Measurements from ENCODE around the gene PCSK9.

Gene PCSK9

GRCh38 chr1:55060133-55060999 is 21.0 kb downstream of the PCSK9 start:
- DNase-seq (ENCODE audit: low spot score), result no peak

- no peak for DNase-seq (ENCODE audit: low spot score)
These were observed 21.8 kb downstream of the PCSK9 start for GRCh38 chr1:55061000-55061705.

GRCh38 chr1:55061706-55062321 is 22.5 kb downstream of the PCSK9 start:
- DNase-seq (ENCODE audit: low spot score), result no peak

GRCh38 chr1:55062801-55063576 is 23.6 kb downstream of the PCSK9 start:
- no peak for DNase-seq (ENCODE audit: low spot score)

- DNase-seq (ENCODE audit: low spot score), result no peak
These were observed 24.2 kb downstream of the PCSK9 start for GRCh38 chr1:55063577-55063942.

GRCh38 chr1:55064071-55064581 is 24.8 kb downstream of the PCSK9 start:
- no peak for DNase-seq (ENCODE audit: low spot score)

- DNase-seq (ENCODE audit: low spot score), result no peak
These were observed 25.5 kb downstream of the PCSK9 start for GRCh38 chr1:55064861-55065263.

GRCh38 chr1:55065648-55066047 is 26.3 kb downstream of the PCSK9 start:
- DNase-seq (ENCODE audit: low spot score), result no peak

GRCh38 chr1:55067022-55067778 is 27.9 kb downstream of the PCSK9 start:
- no peak for DNase-seq (ENCODE audit: low spot score)

GRCh38 chr1:55067914-55068313 is 28.6 kb downstream of the PCSK9 start:
- no peak for DNase-seq (ENCODE audit: low spot score)

GRCh38 chr1:55068638-55069037 is 29.3 kb downstream of the PCSK9 start:
- DNase-seq (ENCODE audit: low spot score), result no peak

GRCh38 chr1:55069280-55069679 is 29.9 kb downstream of the PCSK9 start:
- DNase-seq (ENCODE audit: low spot score), result no peak

GRCh38 chr1:55070293-55071164 is 31.2 kb downstream of the PCSK9 start:
- DNase-seq (ENCODE audit: low spot score), result no peak

GRCh38 chr1:55071477-55071876 is 32.1 kb downstream of the PCSK9 start:
- DNase-seq (ENCODE audit: low spot score), result peak; percentile 74

GRCh38 chr1:55073187-55073916 is 34.0 kb downstream of the PCSK9 start:
- peak; percentile 11 for DNase-seq (ENCODE audit: low spot score)

GRCh38 chr1:55074455-55074854 is 35.1 kb downstream of the PCSK9 start:
- no peak for DNase-seq (ENCODE audit: low spot score)

GRCh38 chr1:55076356-55076755 is 37.0 kb downstream of the PCSK9 start:
- DNase-seq (ENCODE audit: low spot score), result no peak

GRCh38 chr1:55078470-55078869 is 39.1 kb downstream of the PCSK9 start:
- no peak for DNase-seq (ENCODE audit: low spot score)

- no peak for DNase-seq (ENCODE audit: low spot score)
These were observed 40.3 kb downstream of the PCSK9 start for GRCh38 chr1:55079651-55080050.
